H9 (cell line): Measurements from ENCODE around the gene TMEM132D. TPM values are rescaled to one million over a fixed set of nuclear protein-coding genes. Genes with fewer than 3 reads are reported as not detected.

Experiments used
- DNase-seq: peaks from one replicate; pipeline ENCODE4 v3.0.0-alpha.2; 2017
- H2AFZ ChIP-seq: one replicate; pipeline ENCODE4 v1.6.1; 2013; ENCODE audit warnings: mild to moderate bottlenecking, low read length, control low read depth, moderate library complexity
- H2AK5ac ChIP-seq: 2 replicates; pipeline ENCODE4 v1.6.1; 2013; ENCODE audit warnings: low read length, control low read depth, mixed read lengths; ENCODE audit not compliant: insufficient read length
- H2BK120ac ChIP-seq: one replicate; pipeline ENCODE4 v1.6.1; 2013; ENCODE audit warnings: low read depth, mild to moderate bottlenecking, low read length, control low read depth, inconsistent platforms; ENCODE audit not compliant: poor library complexity, severe bottlenecking
- H2BK12ac ChIP-seq: 2 replicates; pipeline ENCODE4 v1.6.1; 2013; ENCODE audit warnings: low read length, control low read depth, mixed read lengths, low read depth; ENCODE audit not compliant: insufficient read length
- H2BK15ac ChIP-seq: 2 replicates; pipeline ENCODE4 v1.6.1; 2013; ENCODE audit warnings: low read depth, low read length, control low read depth
- H2BK20ac ChIP-seq: one replicate; pipeline ENCODE4 v1.6.1; 2013; ENCODE audit warnings: low read depth, mild to moderate bottlenecking, low read length, control low read depth, inconsistent platforms; ENCODE audit not compliant: poor library complexity, severe bottlenecking
- H2BK5ac ChIP-seq: 2 replicates; pipeline ENCODE4 v1.6.1; 2013; ENCODE audit warnings: low read length, control low read depth, mixed read lengths; ENCODE audit not compliant: insufficient read length
- H3K14ac ChIP-seq: 2 replicates; pipeline ENCODE4 v1.6.1; 2013; ENCODE audit warnings: low read length, control low read depth; ENCODE audit not compliant: insufficient read depth
- H3K18ac ChIP-seq: 2 replicates; pipeline ENCODE4 v1.6.1; 2013; ENCODE audit warnings: low read depth, mild to moderate bottlenecking, mixed read lengths, low read length, control low read depth; ENCODE audit not compliant: insufficient read length
- H3K23ac ChIP-seq: 2 replicates; pipeline ENCODE4 v1.6.1; 2013; ENCODE audit warnings: low read length, control low read depth, mixed read lengths, low read depth; ENCODE audit not compliant: insufficient read length
- H3K23me2 ChIP-seq: 2 replicates; pipeline ENCODE4 v1.6.1; 2013; ENCODE audit warnings: low read depth, mild to moderate bottlenecking, mixed read lengths, low read length, control low read depth; ENCODE audit not compliant: insufficient read length, poor library complexity, severe bottlenecking
- H3K27ac ChIP-seq: 2 replicates; pipeline ENCODE4 v1.5.1; 2013; ENCODE audit warnings: low read length, control low read depth, mixed read lengths, low read depth; ENCODE audit not compliant: insufficient read length
- H3K27me3 ChIP-seq: 2 replicates; pipeline ENCODE4 v1.6.1; 2013; ENCODE audit warnings: low read length, control low read depth, inconsistent platforms; ENCODE audit not compliant: insufficient read depth
- H3K4ac ChIP-seq: 2 replicates; pipeline ENCODE4 v1.6.1; 2013; ENCODE audit warnings: low read depth, mild to moderate bottlenecking, control low read depth, inconsistent platforms, low read length, moderate library complexity
- H3K4me1 ChIP-seq: 2 replicates; pipeline ENCODE4 v1.6.1; 2013; ENCODE audit warnings: low read length, control low read depth, inconsistent platforms; ENCODE audit not compliant: insufficient read depth
- H3K4me2 ChIP-seq: 2 replicates; pipeline ENCODE4 v1.6.1; 2013; ENCODE audit warnings: low read length, control low read depth, mixed read lengths; ENCODE audit not compliant: insufficient read length, insufficient read depth
- H3K56ac ChIP-seq: 2 replicates; pipeline ENCODE4 v1.6.1; 2013; ENCODE audit warnings: low read depth, mild to moderate bottlenecking, mixed read lengths, low read length, control low read depth; ENCODE audit not compliant: insufficient read length
- H3K79me1 ChIP-seq: 2 replicates; pipeline ENCODE4 v1.6.1; 2013; ENCODE audit warnings: low read depth, mild to moderate bottlenecking, moderate library complexity, low read length, control low read depth, inconsistent platforms; ENCODE audit not compliant: insufficient read depth, poor library complexity, severe bottlenecking
- H3K79me2 ChIP-seq: 2 replicates; pipeline ENCODE4 v1.6.1; 2013; ENCODE audit warnings: low read length, control low read depth, inconsistent platforms; ENCODE audit not compliant: insufficient read depth
- H3K9ac ChIP-seq: 2 replicates; pipeline ENCODE4 v1.6.1; 2013; ENCODE audit warnings: low read length, control low read depth, mixed read lengths; ENCODE audit not compliant: insufficient read length; ENCODE audit errors: extremely low read depth
- H3K9me3 ChIP-seq: one replicate; pipeline ENCODE4 v1.6.1; 2013; ENCODE audit warnings: low read depth, low read length, inconsistent platforms; ENCODE audit not compliant: control insufficient read depth
- H3T11ph ChIP-seq: one replicate; pipeline ENCODE4 v1.6.1; 2013; ENCODE audit warnings: mild to moderate bottlenecking, low read length, control low read depth, inconsistent platforms
- H4K20me1 ChIP-seq: one replicate; pipeline ENCODE4 v1.6.1; 2013; ENCODE audit not compliant: control insufficient read depth, insufficient read length, insufficient read depth
- H4K5ac ChIP-seq: 2 replicates; pipeline ENCODE4 v1.6.1; 2013; ENCODE audit warnings: low read depth, mild to moderate bottlenecking, mixed read lengths, low read length, control low read depth; ENCODE audit not compliant: insufficient read length
- H4K8ac ChIP-seq: replicated peaks from 2 replicates; pipeline ENCODE4 v1.6.1; 2013; ENCODE audit warnings: low read length, control low read depth, mixed read lengths, low read depth; ENCODE audit not compliant: insufficient read length
- H4K91ac ChIP-seq: 2 replicates; pipeline ENCODE4 v1.6.1; 2013; ENCODE audit warnings: low read depth, mild to moderate bottlenecking, moderate library complexity, mixed read lengths, low read length, control low read depth; ENCODE audit not compliant: insufficient read length
- H3K27ac Mint-ChIP-seq, 3 experiments: 2 replicates in 2 of 3; 3 replicates in 1 of 3; pipeline ENCODE4 v1.8.0; 2020 to 2021; ENCODE audit warnings: mixed read lengths in 3 of 3, mild to moderate bottlenecking in 1 of 3, moderate library complexity in 1 of 3
- H3K27me3 Mint-ChIP-seq: 2 replicates; pipeline ENCODE4 v1.8.0; 2021; ENCODE audit warnings: low read depth, mild to moderate bottlenecking, moderate library complexity, mixed read lengths
- H3K36me3 Mint-ChIP-seq, 3 experiments: 2 replicates in 2 of 3; 3 replicates in 1 of 3; pipeline ENCODE4 v1.8.0; 2020 to 2021; ENCODE audit warnings: low read depth in 3 of 3, mixed read lengths in 3 of 3; ENCODE audit not compliant: insufficient read depth in 1 of 3
- H3K4me1 Mint-ChIP-seq, 2 experiments: 2 replicates each; pipeline ENCODE4 v1.8.0; 2020; ENCODE audit warnings: mixed read lengths in 2 of 2
- H3K4me3 Mint-ChIP-seq, 2 experiments: 2 replicates in 1 of 2; 3 replicates in 1 of 2; pipeline ENCODE4 v1.8.0; 2020 to 2021; ENCODE audit warnings: mild to moderate bottlenecking in 2 of 2, mixed read lengths in 2 of 2, moderate library complexity in 1 of 2
- H3K9me3 Mint-ChIP-seq, 2 experiments: 2 replicates in 1 of 2; 3 replicates in 1 of 2; pipeline ENCODE4 v1.8.0; 2020; ENCODE audit warnings: mild to moderate bottlenecking in 2 of 2, mixed read lengths in 2 of 2, moderate library complexity in 1 of 2
- WGBS: extraction: QIAGEN DNeasy Blood & Tissue Kit; methylation state at CpG from one replicate; pipeline ENCODE4 v1.1.7; 2013; ENCODE audit warnings: missing lambda C conversion rate, low lambda C conversion rate, mixed read lengths; ENCODE audit not compliant: insufficient read length; ENCODE audit errors: extremely low coverage; 5-methylcytosine and 5-hydroxymethylcytosine counted together
- total RNA-seq: library from RNA; stranded (reverse); gene quantifications from 2 replicates; pipeline ENCODE4 v1.2.1, GENCODE V29; 2021
- TF ChIP-seq, protein P1 (sequence below): fragments of 200-600 bp; sonication (generic); conservative IDR thresholded peaks from 3 replicates; pipeline ENCODE4 v1.8.0; 2021; ENCODE audit warnings: antibody characterized with exemption, mild to moderate bottlenecking

The TMEM132D gene
- total RNA-seq, 1 experiment from 2014 or later = 6.1 TPM

DNA sequence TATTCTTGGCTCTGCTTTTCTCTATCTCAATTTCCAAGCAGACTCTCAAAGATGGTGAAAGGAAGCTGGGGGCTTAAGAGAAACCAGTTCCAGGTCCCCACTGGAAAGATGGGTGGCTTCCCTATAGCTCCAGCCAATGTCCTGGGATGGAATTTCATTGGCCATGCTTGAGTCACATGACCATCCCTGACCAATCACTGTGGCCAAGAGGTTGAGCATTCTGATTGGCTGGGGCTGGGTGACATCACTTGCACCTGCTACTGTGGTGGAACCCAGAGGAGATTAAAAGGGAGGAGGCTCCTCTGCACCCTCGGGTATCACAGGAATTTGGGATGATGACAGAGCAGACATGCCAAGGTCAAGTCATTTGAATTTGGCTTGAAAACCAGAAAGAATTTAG, 436.5 kb downstream of the TMEM132D start:
- Mint-ChIP-seq H3K27me3 (no peaks in the 10 kb centered on the region; the same call in 1 of the 2 replicates), H3K4me1 (no peaks in the 10 kb centered on the region), H3K36me3 (peaks cover 0 to 2% (median 0%) of the 10 kb centered on the region in 3 experiments; a peak in 2 of 7 replicates), H3K27ac (no peak overlapping the region), H3K9me3 (no peaks in the 10 kb centered on the region), H3K4me3 (no peak overlapping the region)
- Histone ChIP-seq H4K5ac (no peak overlapping the region), H3K9ac (no peak overlapping the region), H3K79me2 (no peaks in the 10 kb centered on the region), H3K27ac (no peak overlapping the region), H3K4me2 (no peak overlapping the region), H3T11ph (no peak overlapping the region), H4K20me1 (no peaks in the 10 kb centered on the region), H2AFZ (no peak overlapping the region), H3K23ac (no peak overlapping the region), H2BK5ac (no peak overlapping the region), H2BK12ac (no peak overlapping the region), H3K4ac (no peak overlapping the region), H3K23me2 (no peaks in the 10 kb centered on the region), H4K91ac (no peak overlapping the region), H3K18ac (no peak overlapping the region), H3K9me3 (no peaks in the 10 kb centered on the region), H3K56ac (no peak overlapping the region), H4K8ac (no peak overlapping the region), H2BK20ac (no peak overlapping the region), H3K14ac (no peak overlapping the region), H3K27me3 (no peaks in the 10 kb centered on the region), H2BK15ac (no peak overlapping the region), H3K4me1 (no peaks in the 10 kb centered on the region), H3K79me1 (no peaks in the 10 kb centered on the region), H2BK120ac (no peak overlapping the region), H2AK5ac (no peak overlapping the region)
- TF ChIP-seq, protein P1, sequence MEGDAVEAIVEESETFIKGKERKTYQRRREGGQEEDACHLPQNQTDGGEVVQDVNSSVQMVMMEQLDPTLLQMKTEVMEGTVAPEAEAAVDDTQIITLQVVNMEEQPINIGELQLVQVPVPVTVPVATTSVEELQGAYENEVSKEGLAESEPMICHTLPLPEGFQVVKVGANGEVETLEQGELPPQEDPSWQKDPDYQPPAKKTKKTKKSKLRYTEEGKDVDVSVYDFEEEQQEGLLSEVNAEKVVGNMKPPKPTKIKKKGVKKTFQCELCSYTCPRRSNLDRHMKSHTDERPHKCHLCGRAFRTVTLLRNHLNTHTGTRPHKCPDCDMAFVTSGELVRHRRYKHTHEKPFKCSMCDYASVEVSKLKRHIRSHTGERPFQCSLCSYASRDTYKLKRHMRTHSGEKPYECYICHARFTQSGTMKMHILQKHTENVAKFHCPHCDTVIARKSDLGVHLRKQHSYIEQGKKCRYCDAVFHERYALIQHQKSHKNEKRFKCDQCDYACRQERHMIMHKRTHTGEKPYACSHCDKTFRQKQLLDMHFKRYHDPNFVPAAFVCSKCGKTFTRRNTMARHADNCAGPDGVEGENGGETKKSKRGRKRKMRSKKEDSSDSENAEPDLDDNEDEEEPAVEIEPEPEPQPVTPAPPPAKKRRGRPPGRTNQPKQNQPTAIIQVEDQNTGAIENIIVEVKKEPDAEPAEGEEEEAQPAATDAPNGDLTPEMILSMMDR = no peak
- DNase-seq = no peak
- WGBS = no CpG with 5 or more reads among the region's 1 CpG
